ENCODE results near the gene SAMD11. TPM values are rescaled to one million over a fixed set of nuclear protein-coding genes. Genes with fewer than 3 reads are reported as not detected.

SAMD11 gene
- total and polyA plus RNA-seq, 2 of the 13 experiments (the other 11 are each of a cell fraction or from before 2014, with no cell fraction given): 0.11 TPM; not detected in 1

DNA sequence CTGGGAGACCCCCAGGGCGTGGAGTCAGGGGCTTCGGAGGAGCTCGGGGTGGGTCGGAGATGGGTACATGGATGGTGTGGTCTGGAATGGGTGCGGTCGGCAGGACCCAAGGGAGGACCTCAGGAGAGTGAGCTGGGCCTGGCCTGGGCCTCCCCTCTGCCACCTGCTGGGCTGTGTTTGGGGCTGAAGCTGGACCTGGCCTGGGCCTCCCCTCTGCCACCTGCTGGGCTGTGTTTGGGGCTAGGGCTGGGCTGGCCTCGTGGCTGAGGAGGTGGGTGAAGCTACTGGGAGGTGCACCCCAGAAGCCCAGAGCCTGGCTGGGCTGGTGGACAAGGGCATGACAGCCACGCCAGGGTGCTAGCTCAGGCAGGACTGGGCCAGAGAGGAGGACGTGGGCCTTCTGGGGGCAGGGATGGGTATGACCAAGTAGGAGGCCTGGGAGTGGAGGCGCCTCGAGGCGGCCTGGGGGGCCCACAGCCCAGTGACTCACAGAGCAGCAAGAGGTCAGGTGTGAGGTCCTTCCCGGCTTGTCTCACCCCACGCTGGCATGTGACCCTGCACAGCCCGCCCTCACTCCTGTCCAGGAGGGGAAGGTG, 14.5 kb downstream of the SAMD11 start (continued):
- TF ChIP-seq, protein P1, sequence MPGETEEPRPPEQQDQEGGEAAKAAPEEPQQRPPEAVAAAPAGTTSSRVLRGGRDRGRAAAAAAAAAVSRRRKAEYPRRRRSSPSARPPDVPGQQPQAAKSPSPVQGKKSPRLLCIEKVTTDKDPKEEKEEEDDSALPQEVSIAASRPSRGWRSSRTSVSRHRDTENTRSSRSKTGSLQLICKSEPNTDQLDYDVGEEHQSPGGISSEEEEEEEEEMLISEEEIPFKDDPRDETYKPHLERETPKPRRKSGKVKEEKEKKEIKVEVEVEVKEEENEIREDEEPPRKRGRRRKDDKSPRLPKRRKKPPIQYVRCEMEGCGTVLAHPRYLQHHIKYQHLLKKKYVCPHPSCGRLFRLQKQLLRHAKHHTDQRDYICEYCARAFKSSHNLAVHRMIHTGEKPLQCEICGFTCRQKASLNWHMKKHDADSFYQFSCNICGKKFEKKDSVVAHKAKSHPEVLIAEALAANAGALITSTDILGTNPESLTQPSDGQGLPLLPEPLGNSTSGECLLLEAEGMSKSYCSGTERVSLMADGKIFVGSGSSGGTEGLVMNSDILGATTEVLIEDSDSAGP (CRISPR knock-in tag; IDR thresholded peaks at IDR 0.05; ENCODE audit: borderline replicate concordance): no peak
- no peak for TF ChIP-seq SOX13 (IDR thresholded peaks at IDR 0.05)
- no peak for TF ChIP-seq SOX13 (CRISPR knock-in tag; conservative IDR thresholded peaks at IDR 0.05 in 1 of 2, IDR thresholded peaks at IDR 0.05 in 1 of 2)
- TF ChIP-seq HNF4G (IDR thresholded peaks at IDR 0.05; ENCODE audit: borderline replicate concordance, low read depth, low read length): no peak
- no peak for TF ChIP-seq HNF4G (CRISPR knock-in tag; IDR thresholded peaks at IDR 0.05; ENCODE audit: borderline replicate concordance, low read depth)
- no peak for TF ChIP-seq SRF (IDR thresholded peaks at IDR 0.05; ENCODE audit: low read depth, low read length)
- TF ChIP-seq, protein P2, sequence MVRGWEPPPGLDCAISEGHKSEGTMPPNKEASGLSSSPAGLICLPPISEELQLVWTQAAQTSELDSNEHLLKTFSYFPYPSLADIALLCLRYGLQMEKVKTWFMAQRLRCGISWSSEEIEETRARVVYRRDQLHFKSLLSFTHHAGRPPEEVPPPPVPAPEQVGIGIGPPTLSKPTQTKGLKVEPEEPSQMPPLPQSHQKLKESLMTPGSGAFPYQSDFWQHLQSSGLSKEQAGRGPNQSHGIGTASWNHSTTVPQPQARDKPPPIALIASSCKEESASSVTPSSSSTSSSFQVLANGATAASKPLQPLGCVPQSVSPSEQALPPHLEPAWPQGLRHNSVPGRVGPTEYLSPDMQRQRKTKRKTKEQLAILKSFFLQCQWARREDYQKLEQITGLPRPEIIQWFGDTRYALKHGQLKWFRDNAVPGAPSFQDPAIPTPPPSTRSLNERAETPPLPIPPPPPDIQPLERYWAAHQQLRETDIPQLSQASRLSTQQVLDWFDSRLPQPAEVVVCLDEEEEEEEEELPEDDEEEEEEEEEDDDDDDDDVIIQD (CRISPR knock-in tag; IDR thresholded peaks at IDR 0.05; ENCODE audit: low read depth): no peak
- TF ChIP-seq, protein P3, sequence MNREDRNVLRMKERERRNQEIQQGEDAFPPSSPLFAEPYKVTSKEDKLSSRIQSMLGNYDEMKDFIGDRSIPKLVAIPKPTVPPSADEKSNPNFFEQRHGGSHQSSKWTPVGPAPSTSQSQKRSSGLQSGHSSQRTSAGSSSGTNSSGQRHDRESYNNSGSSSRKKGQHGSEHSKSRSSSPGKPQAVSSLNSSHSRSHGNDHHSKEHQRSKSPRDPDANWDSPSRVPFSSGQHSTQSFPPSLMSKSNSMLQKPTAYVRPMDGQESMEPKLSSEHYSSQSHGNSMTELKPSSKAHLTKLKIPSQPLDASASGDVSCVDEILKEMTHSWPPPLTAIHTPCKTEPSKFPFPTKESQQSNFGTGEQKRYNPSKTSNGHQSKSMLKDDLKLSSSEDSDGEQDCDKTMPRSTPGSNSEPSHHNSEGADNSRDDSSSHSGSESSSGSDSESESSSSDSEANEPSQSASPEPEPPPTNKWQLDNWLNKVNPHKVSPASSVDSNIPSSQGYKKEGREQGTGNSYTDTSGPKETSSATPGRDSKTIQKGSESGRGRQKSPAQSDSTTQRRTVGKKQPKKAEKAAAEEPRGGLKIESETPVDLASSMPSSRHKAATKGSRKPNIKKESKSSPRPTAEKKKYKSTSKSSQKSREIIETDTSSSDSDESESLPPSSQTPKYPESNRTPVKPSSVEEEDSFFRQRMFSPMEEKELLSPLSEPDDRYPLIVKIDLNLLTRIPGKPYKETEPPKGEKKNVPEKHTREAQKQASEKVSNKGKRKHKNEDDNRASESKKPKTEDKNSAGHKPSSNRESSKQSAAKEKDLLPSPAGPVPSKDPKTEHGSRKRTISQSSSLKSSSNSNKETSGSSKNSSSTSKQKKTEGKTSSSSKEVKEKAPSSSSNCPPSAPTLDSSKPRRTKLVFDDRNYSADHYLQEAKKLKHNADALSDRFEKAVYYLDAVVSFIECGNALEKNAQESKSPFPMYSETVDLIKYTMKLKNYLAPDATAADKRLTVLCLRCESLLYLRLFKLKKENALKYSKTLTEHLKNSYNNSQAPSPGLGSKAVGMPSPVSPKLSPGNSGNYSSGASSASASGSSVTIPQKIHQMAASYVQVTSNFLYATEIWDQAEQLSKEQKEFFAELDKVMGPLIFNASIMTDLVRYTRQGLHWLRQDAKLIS (CRISPR knock-in tag; IDR thresholded peaks at IDR 0.05): no peak
- no peak for TF ChIP-seq ONECUT2 (CRISPR knock-in tag; IDR thresholded peaks at IDR 0.05)
- no peak for TF ChIP-seq ERF (CRISPR knock-in tag; IDR thresholded peaks at IDR 0.05)
- TF ChIP-seq, protein P4, sequence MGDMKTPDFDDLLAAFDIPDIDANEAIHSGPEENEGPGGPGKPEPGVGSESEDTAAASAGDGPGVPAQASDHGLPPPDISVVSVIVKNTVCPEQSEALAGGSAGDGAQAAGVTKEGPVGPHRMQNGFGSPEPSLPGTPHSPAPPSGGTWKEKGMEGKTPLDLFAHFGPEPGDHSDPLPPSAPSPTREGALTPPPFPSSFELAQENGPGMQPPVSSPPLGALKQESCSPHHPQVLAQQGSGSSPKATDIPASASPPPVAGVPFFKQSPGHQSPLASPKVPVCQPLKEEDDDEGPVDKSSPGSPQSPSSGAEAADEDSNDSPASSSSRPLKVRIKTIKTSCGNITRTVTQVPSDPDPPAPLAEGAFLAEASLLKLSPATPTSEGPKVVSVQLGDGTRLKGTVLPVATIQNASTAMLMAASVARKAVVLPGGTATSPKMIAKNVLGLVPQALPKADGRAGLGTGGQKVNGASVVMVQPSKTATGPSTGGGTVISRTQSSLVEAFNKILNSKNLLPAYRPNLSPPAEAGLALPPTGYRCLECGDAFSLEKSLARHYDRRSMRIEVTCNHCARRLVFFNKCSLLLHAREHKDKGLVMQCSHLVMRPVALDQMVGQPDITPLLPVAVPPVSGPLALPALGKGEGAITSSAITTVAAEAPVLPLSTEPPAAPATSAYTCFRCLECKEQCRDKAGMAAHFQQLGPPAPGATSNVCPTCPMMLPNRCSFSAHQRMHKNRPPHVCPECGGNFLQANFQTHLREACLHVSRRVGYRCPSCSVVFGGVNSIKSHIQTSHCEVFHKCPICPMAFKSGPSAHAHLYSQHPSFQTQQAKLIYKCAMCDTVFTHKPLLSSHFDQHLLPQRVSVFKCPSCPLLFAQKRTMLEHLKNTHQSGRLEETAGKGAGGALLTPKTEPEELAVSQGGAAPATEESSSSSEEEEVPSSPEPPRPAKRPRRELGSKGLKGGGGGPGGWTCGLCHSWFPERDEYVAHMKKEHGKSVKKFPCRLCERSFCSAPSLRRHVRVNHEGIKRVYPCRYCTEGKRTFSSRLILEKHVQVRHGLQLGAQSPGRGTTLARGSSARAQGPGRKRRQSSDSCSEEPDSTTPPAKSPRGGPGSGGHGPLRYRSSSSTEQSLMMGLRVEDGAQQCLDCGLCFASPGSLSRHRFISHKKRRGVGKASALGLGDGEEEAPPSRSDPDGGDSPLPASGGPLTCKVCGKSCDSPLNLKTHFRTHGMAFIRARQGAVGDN (CRISPR knock-in tag; IDR thresholded peaks at IDR 0.05): peak; percentile 51
- TF ChIP-seq REL (CRISPR knock-in tag; conservative IDR thresholded peaks at IDR 0.05): no peak
- TF ChIP-seq ZNF790 (CRISPR knock-in tag; IDR thresholded peaks at IDR 0.05; ENCODE audit: borderline replicate concordance): no peak
- TF ChIP-seq ELF4 (CRISPR knock-in tag; IDR thresholded peaks at IDR 0.05; ENCODE audit: borderline replicate concordance): no peak
- no peak for TF ChIP-seq ZKSCAN8 (CRISPR knock-in tag; IDR thresholded peaks at IDR 0.05; ENCODE audit: borderline replicate concordance)
- TF ChIP-seq POLR2A (IDR thresholded peaks at IDR 0.05; ENCODE audit: insufficient read depth in 1 of 2, low read depth in 2 of 2, low read length in 2 of 2): no peak
- no peak for TF ChIP-seq EZH2 (conservative IDR thresholded peaks at IDR 0.05; ENCODE audit: low read depth, low read length)

Data from HepG2 (cell line).